HG03354 (cell line): ENCODE results near the gene CACNA1D.
"Not testable (repeated sequence)": the region's sequence is repeated elsewhere in the genome, so short reads cannot be mapped to it uniquely, and the experiment has no call there.

ENCODE experiments used
- ATAC-seq: cut with Tn5 transposase; IDR thresholded peaks from one replicate; pipeline ENCODE4 v1.9.1; 2021; ENCODE audit warnings: mild to moderate bottlenecking; ENCODE audit not compliant: unreplicated experiment, poor library complexity, severe bottlenecking

The CACNA1D gene

GRCh38 chr3:53493963-53494791 lies at the start of gene CACNA1D:
TSS of gene CACNA1D (plus strand) at chr3:53494611. CDS start at chr3:53495167, 556 bp downstream.
- no peak for ATAC-seq

GRCh38 chr3:53457068-53457467 lies 37.3 kb upstream of the CACNA1D start:
- ATAC-seq = no peak

- ATAC-seq = no peak
Measured at GRCh38 chr3:53460326-53460725, 34.1 kb upstream of the CACNA1D start.

GRCh38 chr3:53464424-53464823 lies 30.0 kb upstream of the CACNA1D start:
- no peak for ATAC-seq

GRCh38 chr3:53469758-53470157 lies 24.7 kb upstream of the CACNA1D start:
- not testable (repeated sequence) for ATAC-seq

GRCh38 chr3:53473422-53473821 lies 21.0 kb upstream of the CACNA1D start:
- ATAC-seq = no peak

GRCh38 chr3:53476372-53476771 lies 18.0 kb upstream of the CACNA1D start:
- not testable (repeated sequence) for ATAC-seq

- ATAC-seq = not testable (repeated sequence)
Measured at GRCh38 chr3:53477689-53478088, 16.7 kb upstream of the CACNA1D start.

GRCh38 chr3:53478166-53478830 lies 16.1 kb upstream of the CACNA1D start:
- no peak for ATAC-seq

- ATAC-seq = no peak
Measured at GRCh38 chr3:53478921-53479664, 15.3 kb upstream of the CACNA1D start.

- no peak for ATAC-seq
Measured at GRCh38 chr3:53482227-53482626, 12.2 kb upstream of the CACNA1D start.

- no peak for ATAC-seq
Measured at GRCh38 chr3:53483821-53484220, 10.6 kb upstream of the CACNA1D start.

- ATAC-seq = no peak
Measured at GRCh38 chr3:53484984-53485383, 9.4 kb upstream of the CACNA1D start.

GRCh38 chr3:53485675-53486403 lies 8.6 kb upstream of the CACNA1D start:
- ATAC-seq = no peak

- no peak for ATAC-seq
Measured at GRCh38 chr3:53486961-53487654, 7.3 kb upstream of the CACNA1D start.

GRCh38 chr3:53489386-53489785 lies 5.0 kb upstream of the CACNA1D start:
- ATAC-seq = no peak

GRCh38 chr3:53489787-53490458 lies 4.5 kb upstream of the CACNA1D start:
- ATAC-seq = no peak

- no peak for ATAC-seq
Measured at GRCh38 chr3:53490459-53490968, 3.9 kb upstream of the CACNA1D start.

- no peak for ATAC-seq
Measured at GRCh38 chr3:53491276-53491675, 3.1 kb upstream of the CACNA1D start.
